ENCODE data around the gene SRRM2.

The SRRM2 gene

DNA sequence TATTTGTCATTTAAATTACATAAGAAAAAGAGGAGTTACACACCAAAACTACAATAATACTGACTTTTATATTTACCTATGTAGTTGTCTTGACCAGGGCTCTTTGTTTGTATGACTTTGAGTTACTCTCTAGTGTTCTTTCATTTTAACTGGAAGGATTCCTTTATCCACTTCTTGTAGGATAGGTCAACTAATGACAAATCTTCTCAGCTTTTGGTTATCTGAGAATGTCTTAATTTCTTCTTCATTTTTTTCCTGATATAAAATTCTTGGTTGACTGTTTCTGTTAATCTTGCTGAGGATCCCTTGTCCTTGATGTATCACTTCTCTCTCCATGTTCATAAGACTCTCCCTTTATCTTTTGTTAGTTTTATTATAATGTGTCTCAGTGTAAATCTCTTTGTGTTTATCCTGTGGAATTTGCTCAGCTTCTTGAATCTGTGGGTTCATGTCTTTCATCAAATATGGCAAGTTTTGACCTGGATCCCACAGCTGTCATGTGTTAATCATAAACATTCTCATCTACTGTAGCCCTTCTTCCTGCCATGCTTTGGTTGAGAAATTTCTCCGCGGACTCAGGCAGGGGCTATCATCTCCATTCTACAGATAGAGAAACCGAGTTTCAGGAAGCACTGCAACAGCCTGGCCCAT is 51.2 kb downstream of the SRRM2 start:
- no peak for DNase-seq

DNA sequence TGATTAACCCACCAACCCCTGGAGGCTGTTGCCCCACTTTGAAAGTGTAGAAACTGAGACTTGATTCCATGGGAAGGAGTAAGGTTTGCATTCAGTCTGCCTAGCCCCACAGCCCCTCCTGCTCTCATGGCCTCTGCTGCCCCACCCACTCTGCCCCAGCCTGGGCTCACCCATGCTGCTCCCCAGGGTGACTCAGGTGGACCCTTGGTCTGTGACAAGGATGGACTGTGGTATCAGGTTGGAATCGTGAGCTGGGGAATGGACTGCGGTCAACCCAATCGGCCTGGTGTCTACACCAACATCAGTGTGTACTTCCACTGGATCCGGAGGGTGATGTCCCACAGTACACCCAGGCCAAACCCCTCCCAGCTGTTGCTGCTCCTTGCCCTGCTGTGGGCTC is 52.3 kb downstream of the SRRM2 start:
- DNase-seq, result no peak

DNA sequence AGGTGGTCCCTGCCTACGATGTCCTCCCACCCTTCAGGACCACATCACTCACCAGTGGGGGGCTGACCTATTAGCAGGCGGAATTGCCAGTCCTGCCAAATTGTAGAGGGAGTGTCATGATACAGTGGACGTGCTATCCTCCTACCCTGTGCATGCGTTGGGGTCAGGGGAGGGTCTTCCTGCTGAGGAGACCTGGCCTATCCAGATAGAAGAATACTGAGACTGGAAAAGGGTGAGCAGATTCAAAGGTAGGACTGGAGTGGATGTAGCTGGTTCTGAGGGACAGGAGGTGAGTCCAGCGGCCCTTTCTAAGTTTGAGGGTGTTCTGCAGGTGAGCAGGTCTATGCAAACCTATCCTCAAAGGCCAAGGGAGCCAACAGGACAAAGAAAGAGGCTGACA is 53.8 kb downstream of the SRRM2 start:
- no peak for DNase-seq

DNA sequence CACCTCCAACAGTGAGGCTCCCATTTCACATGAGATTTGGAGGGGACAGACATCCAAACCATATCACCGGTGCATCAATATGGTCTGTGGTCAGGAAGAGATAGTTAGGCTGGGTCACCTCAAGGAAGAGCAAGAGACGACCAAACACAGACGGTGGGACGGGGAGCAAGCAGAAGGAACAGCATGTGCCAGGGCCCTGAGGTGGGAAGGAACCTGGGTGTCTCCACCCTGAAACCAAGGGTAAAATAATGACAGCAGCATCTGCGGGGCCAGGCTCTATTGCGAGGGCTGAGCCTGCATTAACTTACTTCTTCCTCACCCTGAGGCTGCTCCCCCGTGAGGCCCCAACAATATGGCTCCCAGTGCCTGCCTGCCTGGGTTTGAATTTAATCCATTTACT is 55.7 kb downstream of the SRRM2 start:
- no peak for DNase-seq

DNA sequence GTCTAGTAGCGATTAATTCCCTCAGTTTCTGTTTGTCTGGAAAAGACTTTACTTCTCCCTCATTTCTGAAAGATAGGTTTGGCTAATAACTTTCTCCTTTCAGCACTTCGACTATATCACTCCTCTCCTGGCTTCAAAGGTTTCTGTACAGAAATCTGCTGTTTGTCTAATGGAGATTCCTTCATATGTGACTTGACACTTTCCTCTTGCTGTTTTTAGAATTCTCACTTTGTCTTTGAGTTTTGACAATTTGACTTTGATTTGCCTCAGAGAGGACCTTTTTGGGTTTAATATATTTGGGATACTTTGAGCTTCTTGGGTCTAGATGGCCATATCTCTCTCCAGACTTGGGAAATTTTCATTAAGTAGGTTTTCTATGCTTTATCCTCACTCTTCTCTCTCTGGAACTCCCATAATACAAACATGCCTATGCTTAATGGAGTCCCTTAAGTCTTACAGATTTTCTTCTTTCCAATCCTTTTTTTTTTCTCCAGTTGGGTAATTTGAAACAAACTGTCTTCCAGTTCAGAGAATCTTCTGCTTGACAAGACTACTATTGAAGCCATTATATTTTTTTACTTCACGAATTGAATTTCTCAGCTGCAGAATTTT is 56.8 kb downstream of the SRRM2 start:
- DNase-seq, result no peak

DNA sequence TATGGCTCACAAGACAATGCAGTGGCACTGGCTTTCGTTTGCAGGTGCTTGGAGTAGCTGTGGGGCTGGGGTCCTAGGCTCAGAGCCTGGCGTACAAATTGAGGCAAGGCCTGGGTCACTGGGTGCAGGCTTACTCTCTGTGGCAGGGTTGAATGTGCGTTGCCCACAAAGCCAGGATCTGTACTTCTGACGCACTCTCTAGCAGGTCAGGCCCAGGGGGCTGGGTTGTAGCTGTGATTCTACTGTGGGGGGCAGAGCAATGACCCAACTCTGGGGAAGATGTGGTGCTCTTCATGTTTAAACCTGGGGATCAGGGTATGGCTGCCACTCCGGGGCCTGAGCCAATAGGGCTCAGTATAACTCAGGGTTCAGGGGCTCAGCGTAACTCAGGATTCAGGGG is 58.2 kb downstream of the SRRM2 start:
- DNase-seq, result no peak

DNA sequence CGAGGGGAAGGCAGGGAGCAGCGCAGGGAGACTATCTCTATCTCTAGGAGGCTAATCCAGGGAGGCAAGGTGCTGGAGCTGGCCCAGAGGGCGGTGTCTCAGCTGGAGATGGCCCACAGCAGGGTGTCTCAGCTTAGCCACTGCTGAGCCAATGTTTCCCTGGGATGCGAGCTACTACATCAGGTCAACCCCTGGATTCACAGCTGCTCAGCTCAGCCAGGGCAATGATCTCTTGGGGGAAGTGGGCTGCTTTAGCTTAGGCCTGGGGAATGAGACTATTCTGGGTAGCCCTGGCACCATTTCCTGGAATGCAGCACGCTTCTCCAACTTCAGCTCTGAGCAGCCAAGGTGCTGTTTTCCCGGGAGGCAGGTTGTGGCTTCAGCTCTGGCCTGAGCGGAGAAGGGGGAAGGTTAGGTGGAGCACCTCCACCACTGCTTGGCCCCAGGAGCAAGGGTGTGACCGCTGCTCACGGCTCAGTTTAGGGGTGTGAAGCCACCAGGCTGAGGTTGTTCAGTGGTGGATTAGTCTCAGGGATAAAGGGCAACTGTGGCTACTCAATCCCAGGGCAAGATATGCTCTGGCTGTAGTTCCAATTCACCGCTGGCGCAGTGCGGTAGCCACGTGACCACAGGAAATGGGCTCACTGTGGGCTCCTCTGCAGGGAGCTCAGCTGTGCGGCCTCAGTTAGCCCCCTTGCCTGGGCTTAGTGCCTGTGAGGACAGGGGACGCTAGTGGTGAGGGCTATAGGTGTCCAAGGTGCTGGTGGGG is 59.4 kb downstream of the SRRM2 start:
- no peak for DNase-seq

DNA sequence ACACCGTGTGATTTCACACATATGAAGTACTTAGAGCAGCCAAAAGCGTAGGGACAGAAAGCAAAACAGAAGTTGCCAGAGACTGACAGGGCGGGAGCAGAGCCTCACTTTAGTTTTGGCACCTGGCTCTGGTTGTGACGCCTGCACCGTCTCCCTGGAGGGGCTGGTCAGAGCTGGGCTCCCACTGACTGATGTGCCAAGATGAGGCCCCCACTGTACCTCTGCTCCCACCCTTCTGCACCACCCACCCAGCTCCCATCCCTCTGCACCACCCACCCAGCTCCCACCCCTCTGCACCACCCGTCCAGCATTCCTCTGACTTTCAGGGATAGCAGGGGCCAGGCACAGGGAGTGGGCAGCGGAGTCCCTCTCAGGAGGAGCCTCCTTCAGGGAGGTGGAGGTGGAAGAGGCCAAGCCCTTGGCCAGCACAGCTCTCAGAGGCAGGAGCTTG is 61.4 kb downstream of the SRRM2 start:
- no peak for DNase-seq

DNA sequence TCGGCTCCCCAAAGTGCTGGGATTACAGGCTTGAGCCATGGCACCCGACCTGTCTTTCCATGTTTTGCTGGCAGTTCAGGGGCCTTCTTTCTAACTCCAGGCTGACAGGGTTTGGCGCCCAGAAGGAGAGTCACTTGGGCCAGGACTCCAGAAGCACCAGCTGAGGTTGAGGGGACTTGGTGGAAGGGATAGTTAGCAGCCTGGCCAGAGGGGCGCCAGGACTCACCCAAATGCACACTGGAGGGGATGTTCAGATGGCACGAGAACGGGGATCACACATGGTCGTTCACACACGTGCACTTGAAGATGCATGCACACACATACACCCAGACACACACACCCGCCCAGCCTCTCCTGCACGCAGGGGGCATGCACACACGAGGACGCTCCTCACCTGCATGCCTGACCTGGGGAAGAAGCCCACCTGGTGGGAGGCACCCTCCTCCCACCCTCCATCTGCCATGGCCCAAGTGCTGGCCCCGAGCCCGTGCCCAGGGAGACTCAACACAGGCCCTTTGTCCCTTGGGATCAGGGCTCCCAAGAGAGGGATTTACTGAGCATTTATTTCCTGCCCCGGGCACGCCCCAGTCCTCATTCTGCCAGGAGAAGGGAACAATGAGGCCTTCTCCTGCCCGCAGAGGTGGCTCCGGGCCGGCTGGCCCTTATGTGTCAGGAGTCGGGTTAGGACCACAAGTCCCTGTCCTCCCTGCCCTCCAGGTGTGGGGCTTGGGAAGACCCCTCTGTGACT is 62.3 kb downstream of the SRRM2 start:
- no peak for DNase-seq

DNA sequence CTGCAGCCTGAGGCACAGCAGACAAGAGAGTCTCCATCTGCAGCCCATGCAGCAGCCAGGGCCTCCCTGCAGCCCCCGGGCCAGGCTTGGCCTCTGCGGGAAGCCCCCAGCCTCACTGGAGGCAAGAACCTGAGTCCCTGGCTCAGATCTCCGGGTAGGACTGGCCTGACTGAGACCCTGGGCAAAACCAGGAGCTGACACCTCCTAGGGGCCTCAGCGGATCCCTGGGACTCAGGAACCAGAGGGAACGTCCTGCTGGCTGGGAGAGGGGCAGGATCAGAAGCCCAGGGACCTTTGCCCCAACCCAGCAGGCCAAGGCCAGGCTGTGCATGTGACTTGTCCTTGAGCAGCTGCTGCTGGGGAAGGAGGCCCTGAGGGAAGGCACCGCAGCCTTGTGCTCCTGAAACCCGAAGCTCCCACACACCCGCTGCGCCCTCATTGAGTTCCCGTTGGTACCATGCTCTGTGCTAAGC is 62.9 kb downstream of the SRRM2 start:
- no peak for DNase-seq

DNA sequence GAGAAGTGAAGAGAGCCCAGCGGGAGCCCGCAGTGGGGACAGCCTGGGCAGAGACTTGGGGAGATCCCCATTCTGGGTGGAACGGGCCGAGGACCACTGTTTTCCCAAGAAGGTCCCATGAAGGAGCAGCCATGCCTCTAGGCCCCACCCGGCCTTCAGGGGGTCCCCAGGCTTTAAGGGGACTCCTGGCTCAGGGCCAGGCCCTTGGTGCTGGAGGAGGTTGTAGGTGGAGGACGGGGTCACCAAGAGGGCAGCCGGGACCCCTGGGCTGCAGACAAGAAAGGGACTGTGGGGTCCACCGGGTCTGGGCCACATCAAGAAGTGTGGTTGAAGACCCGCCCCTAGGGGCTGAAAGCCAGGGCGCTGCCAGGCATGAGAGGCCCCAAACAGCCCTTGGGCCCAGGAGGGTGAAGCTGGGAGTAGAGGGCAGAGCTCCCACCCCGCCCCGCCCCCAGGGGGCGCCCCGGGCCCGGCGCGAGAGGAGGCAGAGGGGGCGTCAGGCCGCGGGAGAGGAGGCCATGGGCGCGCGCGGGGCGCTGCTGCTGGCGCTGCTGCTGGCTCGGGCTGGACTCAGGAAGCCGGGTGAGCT is 64.4 kb downstream of the SRRM2 start, which contains the start of gene PRSS21:
TSS of gene PRSS21 (plus strand) at position 487 of the 589 bp plus-strand sequence. CDS start at position 519, 32 bp downstream.
- DNase-seq, result no peak

DNA sequence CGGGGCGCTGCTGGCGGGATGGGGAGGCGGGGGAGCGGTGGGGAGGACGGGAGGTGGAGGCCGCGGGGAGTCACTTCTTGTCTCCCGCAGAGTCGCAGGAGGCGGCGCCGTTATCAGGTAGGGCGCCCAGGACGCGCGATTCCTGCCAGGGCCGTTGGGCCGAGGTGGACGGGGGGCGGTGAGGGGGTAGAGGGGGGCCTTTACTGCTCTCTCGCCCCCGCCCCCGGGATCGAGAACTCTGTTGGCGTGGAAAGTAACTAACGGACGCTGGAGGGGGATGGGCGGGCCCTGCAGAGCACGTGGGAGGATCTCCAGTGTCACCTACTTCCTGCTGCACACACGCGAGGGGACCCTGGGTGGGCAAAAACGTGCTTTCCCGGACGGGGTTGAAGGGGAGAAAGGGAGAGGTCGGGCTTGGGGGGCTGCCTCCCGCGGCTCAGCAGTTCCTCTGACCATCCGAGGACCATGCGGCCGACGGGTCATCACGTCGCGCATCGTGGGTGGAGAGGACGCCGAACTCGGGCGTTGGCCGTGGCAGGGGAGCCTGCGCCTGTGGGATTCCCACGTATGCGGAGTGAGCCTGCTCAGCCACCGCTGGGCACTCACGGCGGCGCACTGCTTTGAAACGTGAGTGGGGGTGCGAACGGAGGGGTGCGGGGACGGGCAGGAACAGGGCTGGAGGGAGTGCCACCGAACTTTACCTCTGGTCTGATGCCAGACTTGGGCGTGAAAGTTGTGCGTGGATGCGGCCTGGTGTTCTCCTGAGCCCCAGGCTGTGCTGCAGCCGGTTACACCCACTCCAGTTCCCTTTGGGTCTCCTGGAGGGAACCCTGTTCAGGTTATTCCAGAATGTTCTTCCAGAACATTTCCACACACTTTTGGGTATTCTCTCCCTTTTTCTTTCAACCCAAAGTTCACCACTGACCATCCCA is 65.2 kb downstream of the SRRM2 start:
- DNase-seq, result no peak

DNA sequence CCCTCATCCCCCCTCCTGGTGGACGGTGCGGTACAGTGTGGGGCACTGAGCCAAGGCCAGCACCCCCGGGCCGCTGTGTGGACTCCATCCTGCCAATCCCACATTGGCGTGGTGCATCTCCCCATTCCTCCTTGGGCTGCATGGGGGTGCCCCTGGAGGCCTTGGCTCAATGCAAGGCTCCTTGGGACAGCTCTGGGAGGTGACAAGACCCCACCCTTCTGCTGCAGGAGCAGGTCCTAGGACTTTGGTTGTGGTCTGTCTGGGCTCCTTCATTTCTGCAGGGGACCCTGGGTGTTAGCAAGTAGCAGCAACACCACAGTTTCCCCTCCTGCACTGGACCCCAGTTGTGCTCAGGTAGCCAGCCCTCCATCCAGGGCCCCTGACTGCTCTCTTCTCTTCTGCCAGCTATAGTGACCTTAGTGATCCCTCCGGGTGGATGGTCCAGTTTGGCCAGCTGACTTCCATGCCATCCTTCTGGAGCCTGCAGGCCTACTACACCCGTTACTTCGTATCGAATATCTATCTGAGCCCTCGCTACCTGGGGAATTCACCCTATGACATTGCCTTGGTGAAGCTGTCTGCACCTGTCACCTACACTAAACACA is 65.9 kb downstream of the SRRM2 start:
- DNase-seq, result no peak

DNA sequence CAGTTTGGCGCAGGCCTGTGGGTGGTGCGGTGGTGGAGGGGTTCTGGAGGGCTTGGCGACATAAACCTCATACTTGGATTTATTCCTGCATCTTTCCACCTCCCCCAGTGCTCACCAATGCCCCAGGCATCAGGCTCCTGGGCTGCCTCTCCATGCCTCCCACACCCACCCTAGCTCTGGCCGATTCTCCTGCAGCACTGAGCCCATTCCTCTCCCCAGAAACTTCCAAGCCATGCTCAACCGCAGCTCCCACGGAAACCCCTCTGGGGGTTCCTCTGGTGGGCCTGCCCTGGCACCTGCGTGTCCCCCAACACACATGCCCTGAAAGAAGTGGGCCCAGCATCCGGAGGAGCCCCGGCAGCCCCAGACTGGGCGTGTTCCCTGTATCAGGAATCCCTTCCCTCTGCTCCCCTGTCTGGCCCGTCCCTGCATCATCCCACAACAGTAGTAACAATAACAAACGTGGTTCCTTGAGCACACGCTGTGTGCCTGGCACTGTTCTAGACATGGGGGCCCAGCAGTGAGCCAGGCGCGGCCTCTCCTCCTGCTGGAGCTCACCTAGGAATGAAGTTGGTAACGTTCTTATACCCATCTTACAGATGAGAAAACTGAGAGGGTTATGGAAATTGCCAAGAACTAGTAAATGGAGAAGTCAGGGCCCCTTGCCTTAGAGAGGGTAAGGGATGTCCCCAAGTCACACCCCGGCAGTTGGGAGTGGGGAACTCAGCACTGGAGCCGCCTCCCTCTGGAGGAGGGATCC is 66.9 kb downstream of the SRRM2 start:
- DNase-seq, result no peak

DNA sequence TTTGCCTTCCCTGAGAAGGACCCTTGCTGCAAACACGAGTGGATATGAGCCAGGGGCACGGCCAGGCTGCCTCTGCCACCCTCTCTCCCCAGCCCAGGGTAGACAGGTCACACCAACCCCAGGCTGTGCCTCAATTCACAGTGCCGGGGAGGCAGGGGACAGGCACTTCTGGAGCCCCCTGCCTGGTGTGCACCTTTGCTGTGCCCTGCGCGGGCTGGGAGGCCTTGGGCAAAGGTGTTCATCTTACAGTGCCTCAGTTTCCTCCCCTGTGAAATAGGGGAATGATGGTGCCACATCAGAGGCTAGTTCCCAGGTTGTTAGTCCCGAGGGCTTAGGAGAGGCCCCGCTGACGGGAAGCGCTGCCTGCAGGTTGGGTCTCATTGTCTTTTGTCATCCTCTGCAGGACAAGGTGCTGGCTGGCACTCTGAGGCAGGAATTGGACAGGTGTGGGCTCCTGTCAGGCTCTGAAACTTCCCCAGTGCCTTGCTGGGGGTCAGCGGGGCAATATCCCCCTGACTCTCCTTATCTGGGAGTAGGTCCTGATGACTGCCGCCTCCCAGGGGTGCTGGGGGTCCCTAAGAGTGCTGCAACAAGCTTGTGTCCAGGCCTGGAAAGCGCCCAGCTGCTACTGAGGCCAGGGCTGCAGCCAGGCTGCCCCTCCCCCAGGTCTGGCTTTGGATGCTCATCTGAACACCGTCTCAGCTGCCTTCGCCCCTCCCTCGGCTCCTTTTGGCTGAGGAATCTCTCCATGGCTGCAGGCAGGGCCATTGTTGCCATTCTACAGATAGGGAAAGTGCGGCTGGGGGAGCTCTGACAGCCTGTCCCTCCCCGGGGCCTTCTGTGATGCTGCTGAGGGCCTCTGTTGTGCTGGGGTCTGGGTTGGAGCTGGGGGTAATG is 67.7 kb downstream of the SRRM2 start:
- DNase-seq, result no peak
